MM.1S (cell line): ENCODE results near the gene PRR20G.

ENCODE experiments used
- EZH2 ChIP-seq: fragments of 300-600 bp; sonication (generic); optimal IDR thresholded peaks from 2 replicates; pipeline ENCODE3; 2017; ENCODE audit warnings: low read depth, mild to moderate bottlenecking, antibody characterized with exemption, low read length, mixed read lengths
- EZH2phosphoT487 ChIP-seq: fragments of 300-600 bp; sonication (generic); IDR thresholded peaks from 2 replicates; pipeline ENCODE4 v1.6.1; 2018; ENCODE audit warnings: antibody characterized with exemption, low read length
- TF ChIP-seq, protein P1 (sequence below): fragments of 300-600 bp; sonication (generic); IDR thresholded peaks from 2 replicates; pipeline ENCODE4 v1.5.1; 2016; ENCODE audit warnings: antibody characterized with exemption, low read length, mixed read lengths

- TF ChIP-seq, protein P1, sequence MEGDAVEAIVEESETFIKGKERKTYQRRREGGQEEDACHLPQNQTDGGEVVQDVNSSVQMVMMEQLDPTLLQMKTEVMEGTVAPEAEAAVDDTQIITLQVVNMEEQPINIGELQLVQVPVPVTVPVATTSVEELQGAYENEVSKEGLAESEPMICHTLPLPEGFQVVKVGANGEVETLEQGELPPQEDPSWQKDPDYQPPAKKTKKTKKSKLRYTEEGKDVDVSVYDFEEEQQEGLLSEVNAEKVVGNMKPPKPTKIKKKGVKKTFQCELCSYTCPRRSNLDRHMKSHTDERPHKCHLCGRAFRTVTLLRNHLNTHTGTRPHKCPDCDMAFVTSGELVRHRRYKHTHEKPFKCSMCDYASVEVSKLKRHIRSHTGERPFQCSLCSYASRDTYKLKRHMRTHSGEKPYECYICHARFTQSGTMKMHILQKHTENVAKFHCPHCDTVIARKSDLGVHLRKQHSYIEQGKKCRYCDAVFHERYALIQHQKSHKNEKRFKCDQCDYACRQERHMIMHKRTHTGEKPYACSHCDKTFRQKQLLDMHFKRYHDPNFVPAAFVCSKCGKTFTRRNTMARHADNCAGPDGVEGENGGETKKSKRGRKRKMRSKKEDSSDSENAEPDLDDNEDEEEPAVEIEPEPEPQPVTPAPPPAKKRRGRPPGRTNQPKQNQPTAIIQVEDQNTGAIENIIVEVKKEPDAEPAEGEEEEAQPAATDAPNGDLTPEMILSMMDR, result no peak
- TF ChIP-seq EZH2 (no peak), EZH2phosphoT487 (no peak)
These were observed 36.2 kb upstream of the PRR20G start for GRCh38 chr3:127324076-127324475.
